Activated CD4-positive, CD25-positive, alpha-beta regulatory T cell treated with anti-CD3 and anti-CD28 coated beads, Interleukin-2, amount 50 U/mL, for 72 hours (primary cell): ENCODE data around the gene RGSL1.
"Not testable (repeated sequence)": the region's sequence is repeated elsewhere in the genome, so short reads cannot be mapped to it uniquely, and the experiment has no call there.

ENCODE experiments used
- DNase-seq: peaks from one replicate; pipeline ENCODE4 v3.0.0; 2021

Gene RGSL1

DNA sequence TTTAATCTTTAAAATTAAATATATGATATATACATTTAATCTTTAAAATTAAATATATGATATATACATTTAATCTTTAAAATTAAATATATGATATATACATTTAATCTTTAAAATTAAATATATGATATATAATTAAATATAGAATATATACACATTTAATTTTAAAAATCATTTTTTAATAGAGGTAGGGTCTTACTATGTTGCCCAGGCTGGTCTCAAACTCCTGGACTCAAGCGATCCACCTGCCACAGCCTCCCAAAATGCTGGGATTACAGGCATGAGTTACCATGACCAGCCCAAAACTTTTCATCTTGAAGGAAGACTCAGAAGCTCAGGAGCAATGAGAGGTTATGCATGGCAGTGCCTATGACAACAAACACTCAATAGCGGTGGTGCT lies 2.8 kb upstream of the RGSL1 start:
- not testable (repeated sequence) for DNase-seq

DNA sequence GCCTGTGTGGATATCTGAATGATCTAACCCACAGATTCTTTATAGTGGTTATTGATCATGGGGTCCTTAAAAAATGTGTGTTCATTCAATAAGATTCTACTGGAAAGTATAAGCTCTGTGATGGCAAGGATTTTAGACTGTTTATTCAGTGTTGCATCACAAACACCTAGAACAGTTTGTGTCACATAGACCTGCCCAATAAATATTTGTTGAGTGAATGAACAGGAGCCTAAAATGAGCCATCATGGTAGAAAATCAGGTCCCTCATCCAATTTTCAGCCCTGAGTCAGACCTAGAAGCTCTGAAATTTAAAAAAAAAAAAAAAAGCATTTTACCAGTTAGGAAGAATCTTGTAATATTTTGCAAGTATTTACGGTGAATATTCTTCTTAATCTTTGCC lies 2.3 kb upstream of the RGSL1 start:
- DNase-seq: no peak

DNA sequence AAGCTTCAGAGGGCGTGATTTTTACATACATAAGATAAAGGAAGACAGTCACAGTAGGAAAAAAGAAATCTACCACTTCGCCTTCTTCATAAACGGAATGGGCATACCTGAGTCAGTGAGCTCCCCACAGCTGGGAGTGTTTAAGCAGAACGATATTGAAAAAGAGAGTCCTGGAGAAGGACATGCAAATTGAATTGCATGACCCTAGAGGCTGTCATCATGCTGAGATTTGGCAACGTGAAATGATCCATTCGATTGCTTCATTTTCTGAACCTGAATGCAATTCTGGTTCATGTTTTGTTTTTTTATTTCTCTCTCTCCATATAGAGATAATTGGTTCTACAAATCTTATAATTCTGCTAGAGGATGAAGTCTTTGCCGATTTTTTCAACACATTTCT lies 3.7 kb downstream of the RGSL1 start:
- DNase-seq: no peak

GRCh38 chr1:182457844-182458243 lies 7.9 kb downstream of the RGSL1 start:
- no peak for DNase-seq

GRCh38 chr1:182459949-182460348 lies 10.0 kb downstream of the RGSL1 start:
- no peak for DNase-seq

GRCh38 chr1:182460550-182460951 lies 10.6 kb downstream of the RGSL1 start:
- no peak for DNase-seq

DNA sequence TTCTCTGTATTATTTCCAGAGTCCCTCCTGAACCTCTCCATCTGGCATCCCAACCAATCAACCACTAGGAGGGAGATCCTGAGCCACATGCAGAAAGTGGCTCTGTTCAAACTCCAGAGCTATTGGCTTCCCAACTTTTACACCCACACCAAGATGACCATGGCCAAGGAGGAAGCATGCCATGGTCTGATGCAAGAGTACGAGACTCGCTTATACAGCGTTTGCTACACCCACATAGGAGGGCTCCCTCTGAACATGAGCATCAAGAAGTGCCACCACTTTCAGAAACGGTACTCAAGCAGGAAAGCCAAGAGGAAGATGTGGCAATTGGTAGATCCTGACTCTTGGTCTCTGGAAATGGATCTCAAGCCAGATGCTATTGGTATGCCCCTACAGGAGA lies 23.6 kb downstream of the RGSL1 start:
- DNase-seq: no peak

DNA sequence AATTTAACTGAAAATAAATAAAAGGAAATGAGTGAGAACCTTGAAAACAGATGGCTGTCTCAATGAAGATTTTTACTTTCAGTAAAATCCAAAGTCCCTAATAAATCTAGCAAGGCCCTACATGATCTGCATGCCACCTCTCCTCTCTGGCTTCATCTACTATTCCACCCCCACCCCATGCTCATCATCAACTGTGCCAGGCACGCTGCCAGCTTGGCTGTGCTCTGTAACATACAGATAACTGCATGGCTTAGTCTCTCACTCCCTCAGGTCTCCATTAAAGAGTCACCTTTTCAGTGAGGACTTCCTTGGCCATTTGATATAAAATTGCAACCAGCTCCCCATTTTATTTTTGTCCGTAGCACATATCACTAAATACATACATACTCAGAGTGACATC lies 26.7 kb downstream of the RGSL1 start:
- no peak for DNase-seq

DNA sequence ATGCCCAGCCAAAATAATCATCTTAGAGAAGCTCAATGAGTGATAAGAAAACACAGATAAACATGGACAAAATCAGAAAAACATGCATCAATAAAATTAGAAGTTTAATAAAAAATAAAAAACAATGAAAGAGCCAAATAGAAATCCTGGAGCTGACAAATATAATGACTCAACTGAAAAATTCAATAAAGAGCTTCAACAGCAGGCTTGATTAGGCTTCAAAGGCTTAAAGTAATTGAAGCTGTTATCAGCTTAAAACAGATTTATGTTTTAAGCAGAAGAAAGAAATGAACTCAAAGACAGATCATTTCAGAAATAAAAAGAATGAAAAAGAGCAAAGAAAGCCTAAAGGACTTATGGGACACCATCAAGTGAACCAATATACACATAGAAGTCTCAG lies 28.3 kb downstream of the RGSL1 start:
- DNase-seq: no peak

DNA sequence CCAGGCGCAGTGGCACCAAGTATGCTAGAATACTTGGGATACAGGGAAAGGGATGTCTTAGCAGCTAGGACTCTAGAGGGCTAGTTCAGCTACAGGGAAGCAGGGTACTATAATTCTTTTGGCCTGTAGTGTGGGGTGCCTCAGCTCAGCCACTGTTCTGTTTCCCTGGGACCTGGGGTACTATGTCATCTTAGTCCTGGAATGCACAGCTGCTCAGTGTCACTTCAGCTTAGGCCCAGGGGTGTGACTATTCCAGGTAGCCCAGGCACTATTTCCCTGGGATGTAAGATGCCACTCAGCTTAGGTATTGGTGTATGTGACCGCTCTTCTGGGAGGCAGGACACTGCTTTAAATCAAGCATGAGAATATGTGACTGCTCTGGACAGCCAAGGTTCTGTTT lies 34.1 kb downstream of the RGSL1 start:
- no peak for DNase-seq

DNA sequence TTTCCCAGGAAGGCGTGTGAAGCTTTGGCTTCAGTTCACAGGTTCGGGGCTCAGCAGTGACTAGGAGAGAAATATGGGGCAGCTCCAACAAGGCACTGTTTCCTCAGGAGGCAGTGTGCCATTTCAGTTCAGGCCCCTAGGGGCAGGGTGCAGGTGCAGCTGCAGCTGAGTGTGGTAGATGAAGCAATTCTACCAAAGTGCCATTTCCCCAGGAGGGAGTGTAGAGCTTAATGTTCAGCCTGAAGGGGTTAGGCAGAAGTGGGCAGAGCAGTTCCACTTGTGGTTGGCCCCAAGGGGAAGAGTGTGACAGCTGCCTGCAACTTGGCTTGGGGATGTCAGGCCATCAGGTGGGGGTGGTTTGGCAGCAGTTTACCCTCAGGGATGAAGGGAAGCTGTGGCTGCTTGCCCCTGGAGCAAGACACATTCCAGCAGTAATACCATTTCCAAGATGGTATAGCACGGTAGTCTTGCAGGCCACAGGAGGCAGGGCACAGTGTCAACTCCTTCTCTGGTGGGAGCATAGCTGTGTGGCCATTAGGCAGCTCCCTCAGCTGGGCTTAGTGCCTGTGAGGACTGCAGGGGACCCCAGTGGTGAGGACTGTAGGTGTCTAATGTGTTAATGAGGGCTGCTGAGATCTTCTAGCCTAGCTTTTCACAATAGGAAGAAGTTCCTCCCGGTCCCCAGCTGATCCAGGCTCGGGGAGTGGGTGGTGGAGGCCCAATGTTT lies 34.7 kb downstream of the RGSL1 start:
- no peak for DNase-seq

DNA sequence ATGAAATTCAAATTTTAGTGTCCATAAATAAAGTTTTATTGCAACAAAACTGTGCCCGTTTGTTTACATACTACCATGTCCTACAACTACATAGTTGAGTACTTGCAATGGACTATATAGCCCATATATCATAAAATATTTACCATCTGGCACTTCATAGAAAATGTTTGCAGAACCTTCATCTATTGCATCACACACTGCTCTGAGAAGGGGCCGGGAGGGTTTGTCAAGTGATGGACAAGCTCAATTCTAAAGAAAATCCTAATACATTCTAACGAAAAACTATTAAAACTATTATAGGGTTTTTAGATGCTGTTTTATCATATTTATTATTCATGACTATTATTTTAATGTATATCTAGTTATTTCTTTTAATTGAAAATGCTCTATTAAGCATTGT lies 35.9 kb downstream of the RGSL1 start:
- DNase-seq: no peak

DNA sequence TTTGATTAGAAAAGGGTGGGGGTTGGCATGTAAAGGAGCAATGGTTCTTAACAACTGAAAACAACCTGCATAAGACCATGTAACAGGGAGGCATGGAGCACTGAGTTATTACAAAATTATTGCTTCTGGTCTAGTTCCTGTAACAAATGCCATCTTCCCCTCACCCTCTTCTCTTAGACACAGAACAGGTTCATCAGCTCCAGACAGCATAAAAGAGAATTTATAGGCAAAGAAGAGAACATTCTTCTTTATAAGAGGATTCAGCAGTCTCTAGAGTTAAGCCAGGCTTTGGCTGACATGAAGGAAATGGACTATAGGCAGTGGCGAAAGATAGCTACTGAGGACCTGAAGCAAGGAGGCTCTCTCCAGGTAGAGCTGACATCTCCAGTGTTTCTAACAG lies 38.9 kb downstream of the RGSL1 start:
- DNase-seq: no peak

GRCh38 chr1:182493063-182493462 lies 43.1 kb downstream of the RGSL1 start:
- no peak for DNase-seq

- DNase-seq: no peak
These were observed 45.1 kb downstream of the RGSL1 start for GRCh38 chr1:182495002-182495401.

DNA sequence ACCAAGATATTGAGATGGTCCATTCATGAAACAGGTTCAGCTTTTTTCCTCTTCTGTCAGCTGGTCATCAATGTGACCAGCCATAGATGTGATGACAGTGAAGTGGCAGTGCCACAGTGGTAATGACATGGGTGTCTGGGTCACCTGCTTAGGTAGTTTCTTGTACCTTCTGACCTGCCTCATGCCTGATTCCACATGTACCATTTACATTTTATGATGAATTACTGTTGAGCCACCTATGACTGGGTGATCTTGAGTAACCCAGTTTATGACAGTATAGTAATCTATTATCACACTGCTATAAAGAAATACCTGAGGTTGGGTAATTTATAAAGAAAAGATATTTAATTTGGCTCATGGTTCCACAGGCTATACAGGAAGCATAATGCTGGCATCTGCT lies 45.7 kb downstream of the RGSL1 start:
- no peak for DNase-seq

- no peak for DNase-seq
These were observed 57.7 kb downstream of the RGSL1 start for GRCh38 chr1:182507685-182508084.

GRCh38 chr1:182515556-182515955 lies 65.6 kb downstream of the RGSL1 start:
- no peak for DNase-seq

DNA sequence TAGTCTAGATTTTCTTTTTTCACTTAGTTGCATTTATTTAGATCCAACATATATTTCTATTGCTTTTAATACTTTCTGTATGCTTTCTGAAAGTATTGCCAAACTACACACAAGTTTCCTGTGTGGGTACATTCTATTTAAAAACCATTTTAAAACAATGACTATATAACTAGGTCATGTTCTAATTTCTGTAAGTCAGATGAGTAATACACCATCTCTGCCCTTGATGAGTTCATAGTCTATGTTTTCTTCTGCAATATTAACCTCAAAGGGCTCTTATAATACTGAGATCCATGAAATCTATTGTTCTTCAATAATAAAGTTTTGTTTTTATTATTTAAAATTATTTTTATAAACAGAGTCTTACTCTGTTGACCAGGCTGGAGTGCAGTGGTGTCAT lies 70.8 kb downstream of the RGSL1 start:
- no peak for DNase-seq

- no peak for DNase-seq
These were observed 75.4 kb downstream of the RGSL1 start for GRCh38 chr1:182525342-182525741.

DNA sequence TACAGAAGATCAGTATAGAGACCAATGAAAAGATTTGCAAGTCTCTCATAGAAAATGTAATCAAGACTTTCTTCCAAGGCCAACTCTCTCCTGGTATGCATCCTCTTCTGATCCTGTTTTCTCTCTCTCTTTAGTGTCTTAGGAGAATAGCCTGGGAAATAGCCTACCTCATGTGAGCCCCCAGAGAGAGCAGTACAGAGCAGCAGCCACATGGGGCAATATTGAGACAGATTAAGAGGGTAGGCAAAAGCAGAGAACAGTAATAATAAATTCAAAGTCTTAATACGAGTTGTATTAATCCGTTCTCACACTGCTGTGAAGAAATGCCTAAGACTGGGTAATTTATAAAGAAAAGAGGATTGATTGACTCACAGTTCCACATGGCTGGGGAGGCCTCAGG lies 77.7 kb downstream of the RGSL1 start:
- no peak for DNase-seq

GRCh38 chr1:182528206-182528605 lies 78.3 kb downstream of the RGSL1 start:
- DNase-seq: not testable (repeated sequence)

DNA sequence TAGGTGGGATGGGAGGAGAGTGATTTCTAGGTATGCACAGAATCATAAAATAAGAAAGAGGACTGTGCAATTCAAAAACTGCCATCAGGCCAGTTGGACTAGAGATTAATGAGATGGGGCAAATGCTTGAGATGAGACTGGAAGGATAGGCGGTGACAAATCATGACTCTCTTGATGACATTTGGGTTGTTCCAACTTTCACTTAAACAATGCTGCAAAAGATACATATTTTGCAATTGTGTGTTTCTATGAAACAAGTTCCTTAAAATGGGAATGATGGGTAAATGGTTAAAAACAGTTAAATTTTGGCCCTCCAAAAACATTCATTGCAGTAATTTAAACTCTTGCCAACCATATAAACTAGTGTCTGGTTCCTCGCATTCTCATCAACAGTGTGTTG lies 84.0 kb downstream of the RGSL1 start:
- DNase-seq: no peak

GRCh38 chr1:182549346-182549745 lies 99.4 kb downstream of the RGSL1 start:
- DNase-seq: no peak

DNA sequence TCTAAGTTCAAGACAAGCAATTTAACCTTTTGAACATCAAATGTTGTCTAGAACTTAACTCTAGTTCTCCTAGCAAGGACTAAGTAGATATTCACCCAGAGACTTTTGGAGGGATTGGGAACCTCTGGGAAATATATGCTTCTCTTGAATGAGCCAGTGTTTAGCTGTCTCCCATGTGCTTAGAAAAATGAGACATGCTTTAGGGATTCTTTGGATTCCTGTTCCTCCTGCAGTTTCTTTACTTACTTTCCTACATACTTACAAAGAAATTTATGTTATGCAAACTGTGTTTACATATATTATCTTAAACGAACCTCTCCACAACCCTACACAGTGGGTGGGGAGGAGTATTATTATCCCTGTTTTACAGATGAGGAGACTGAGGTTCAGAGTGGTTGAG lies 99.9 kb downstream of the RGSL1 start:
- DNase-seq: no peak

- DNase-seq: no peak
These were observed 102.6 kb downstream of the RGSL1 start for GRCh38 chr1:182552527-182552926.
